ENCODE data around the gene GLI3.

The GLI3 gene

GRCh38 chr7:41912851-41913567 is 324.0 kb downstream of the GLI3 start:
- FAIRE-seq: no peak

- FAIRE-seq: no peak
These were observed 324.6 kb downstream of the GLI3 start for GRCh38 chr7:41912426-41912825.

GRCh38 chr7:41911792-41912191 is 325.2 kb downstream of the GLI3 start:
- FAIRE-seq: no peak
